Astrocyte (in vitro differentiated cells and primary cell): ENCODE data around the gene NRF1. TPM values are rescaled to one million over a fixed set of nuclear protein-coding genes. Genes with fewer than 3 reads are reported as not detected.
A peak's percentile ranks its signal among the peaks of the same experiment; 100 is the strongest.

Experiments used
- DNase-seq: peaks from one replicate; pipeline ENCODE4 v3.0.0-alpha.2; 2010; ENCODE audit warnings: low read depth
- FAIRE-seq: peaks from 2 replicates; lab custom pipeline; 2011; peaks lifted over from hg19 to GRCh38; lab: Jason Lieb, UNC
- H2AFZ ChIP-seq: 2 replicates; pipeline ENCODE4 v1.6.0; 2012; ENCODE audit warnings: low read depth, low read length, inconsistent platforms
- H3K27ac ChIP-seq: 2 replicates; pipeline ENCODE4 v1.5.1; 2011; ENCODE audit warnings: low read depth, low read length, inconsistent platforms
- H3K27me3 ChIP-seq: 2 replicates; pipeline ENCODE4 v1.6.0; 2011; ENCODE audit warnings: low read length, inconsistent platforms; ENCODE audit not compliant: insufficient read depth
- H3K36me3 ChIP-seq: 2 replicates; pipeline ENCODE4 v1.5.1; 2011; ENCODE audit warnings: low read length, inconsistent platforms; ENCODE audit not compliant: insufficient read depth
- H3K4me1 ChIP-seq: 2 replicates; pipeline ENCODE4 v1.5.1; 2011; ENCODE audit warnings: low read length, inconsistent platforms; ENCODE audit not compliant: insufficient read depth
- H3K4me2 ChIP-seq: 2 replicates; pipeline ENCODE4 v1.6.0; 2012; ENCODE audit warnings: low read length, inconsistent platforms
- H3K4me3 ChIP-seq: 2 replicates; pipeline ENCODE4 v1.5.1; 2011; ENCODE audit warnings: low read depth, mild to moderate bottlenecking, low read length, inconsistent platforms; ENCODE audit not compliant: insufficient read depth
- H3K79me2 ChIP-seq: 2 replicates; pipeline ENCODE4 v1.6.0; 2012; ENCODE audit warnings: mild to moderate bottlenecking, low read length, inconsistent platforms; ENCODE audit not compliant: insufficient read depth
- H3K9ac ChIP-seq: 2 replicates; pipeline ENCODE4 v1.6.0; 2012; ENCODE audit warnings: mild to moderate bottlenecking, low read length, inconsistent platforms
- H3K9me3 ChIP-seq: 2 replicates; pipeline ENCODE4 v1.5.1; 2012; ENCODE audit warnings: low read depth, mild to moderate bottlenecking, low read length, inconsistent platforms; ENCODE audit not compliant: insufficient read depth
- H4K20me1 ChIP-seq: 2 replicates; pipeline ENCODE4 v1.6.0; 2012; ENCODE audit warnings: low read length, inconsistent platforms; ENCODE audit not compliant: insufficient read depth
- H3K27ac Mint-ChIP-seq: one replicate; pipeline ENCODE4 v1.8.0; 2021; ENCODE audit warnings: mild to moderate bottlenecking, mixed read lengths; ENCODE audit not compliant: unreplicated experiment
- H3K27me3 Mint-ChIP-seq: one replicate; pipeline ENCODE4 v1.8.0; 2021; ENCODE audit warnings: low read depth, mixed read lengths; ENCODE audit not compliant: unreplicated experiment
- H3K36me3 Mint-ChIP-seq: one replicate; pipeline ENCODE4 v1.8.0; 2021; ENCODE audit warnings: low read depth, mixed read lengths; ENCODE audit not compliant: unreplicated experiment
- H3K4me1 Mint-ChIP-seq: one replicate; pipeline ENCODE4 v1.8.0; 2021; ENCODE audit warnings: low read depth, mixed read lengths; ENCODE audit not compliant: unreplicated experiment
- H3K4me3 Mint-ChIP-seq: one replicate; pipeline ENCODE4 v1.8.0; 2021; ENCODE audit warnings: mild to moderate bottlenecking, moderate library complexity, mixed read lengths; ENCODE audit not compliant: unreplicated experiment
- H3K9me3 Mint-ChIP-seq: one replicate; pipeline ENCODE4 v1.8.0; 2021; ENCODE audit warnings: mild to moderate bottlenecking, mixed read lengths; ENCODE audit not compliant: unreplicated experiment
- EZH2 ChIP-seq: IDR thresholded peaks from 2 replicates; pipeline ENCODE4 v1.6.1; 2012; ENCODE audit warnings: mild to moderate bottlenecking, low read length, inconsistent platforms; ENCODE audit not compliant: insufficient read depth
- total RNA-seq: library from RNA; stranded (reverse); gene quantifications from 2 replicates; pipeline ENCODE4 v1.2.1, GENCODE V29; 2021
- TF ChIP-seq, protein P1 (sequence below): IDR thresholded peaks from 2 replicates; pipeline ENCODE4 v1.5.1; 2011; ENCODE audit warnings: low read depth, mild to moderate bottlenecking, inconsistent platforms, low read length, moderate library complexity; ENCODE audit not compliant: insufficient read depth

Gene NRF1
- total RNA-seq, 1 donor from 2014 or later: 12.7 TPM

DNA sequence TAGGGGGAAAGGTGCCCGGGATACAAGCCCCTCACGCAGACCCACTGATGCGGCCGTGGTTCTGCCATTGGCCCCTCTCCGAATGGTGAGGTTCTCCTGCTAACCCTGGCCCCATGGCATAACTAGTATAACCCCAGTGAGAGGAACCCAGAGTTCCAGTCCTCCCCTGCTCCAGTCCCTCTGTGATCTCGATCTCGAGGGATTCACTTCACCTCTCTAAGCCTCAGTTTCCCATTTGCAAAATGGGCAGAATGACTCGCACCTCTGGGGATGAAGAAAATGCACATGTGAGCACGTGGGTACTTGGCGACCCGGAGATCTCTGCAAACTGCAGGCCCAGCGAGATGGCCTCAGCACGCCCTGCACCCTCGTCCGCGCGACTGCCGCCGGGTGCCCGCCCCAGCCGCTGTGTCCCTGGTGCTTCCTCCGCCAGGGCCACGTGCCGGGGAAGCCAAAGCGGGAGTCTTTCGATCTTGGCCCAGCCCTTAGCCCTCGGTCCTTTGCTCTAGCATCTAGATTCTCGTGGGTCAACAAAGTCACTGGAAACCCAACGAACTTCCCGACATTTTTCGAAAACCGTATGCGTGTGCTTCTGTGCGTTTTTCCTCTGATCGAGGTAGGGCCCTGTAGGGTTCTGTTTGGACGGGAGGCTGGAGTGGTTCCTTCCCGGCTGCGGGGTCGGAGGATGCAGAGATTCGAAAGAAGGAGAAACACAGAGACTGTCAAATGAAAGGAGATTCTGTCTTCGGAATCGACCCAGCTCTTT is 171.5 kb downstream of the NRF1 start:
- H3K4me1 ChIP-seq: peaks cover 7% of the 10 kb centered on the region
- peak; percentile 88 for TF ChIP-seq EZH2
- TF ChIP-seq, protein P1, sequence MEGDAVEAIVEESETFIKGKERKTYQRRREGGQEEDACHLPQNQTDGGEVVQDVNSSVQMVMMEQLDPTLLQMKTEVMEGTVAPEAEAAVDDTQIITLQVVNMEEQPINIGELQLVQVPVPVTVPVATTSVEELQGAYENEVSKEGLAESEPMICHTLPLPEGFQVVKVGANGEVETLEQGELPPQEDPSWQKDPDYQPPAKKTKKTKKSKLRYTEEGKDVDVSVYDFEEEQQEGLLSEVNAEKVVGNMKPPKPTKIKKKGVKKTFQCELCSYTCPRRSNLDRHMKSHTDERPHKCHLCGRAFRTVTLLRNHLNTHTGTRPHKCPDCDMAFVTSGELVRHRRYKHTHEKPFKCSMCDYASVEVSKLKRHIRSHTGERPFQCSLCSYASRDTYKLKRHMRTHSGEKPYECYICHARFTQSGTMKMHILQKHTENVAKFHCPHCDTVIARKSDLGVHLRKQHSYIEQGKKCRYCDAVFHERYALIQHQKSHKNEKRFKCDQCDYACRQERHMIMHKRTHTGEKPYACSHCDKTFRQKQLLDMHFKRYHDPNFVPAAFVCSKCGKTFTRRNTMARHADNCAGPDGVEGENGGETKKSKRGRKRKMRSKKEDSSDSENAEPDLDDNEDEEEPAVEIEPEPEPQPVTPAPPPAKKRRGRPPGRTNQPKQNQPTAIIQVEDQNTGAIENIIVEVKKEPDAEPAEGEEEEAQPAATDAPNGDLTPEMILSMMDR: no peak
- no peak for DNase-seq
- no peaks in the 10 kb centered on the region for H3K79me2 ChIP-seq
- Mint-ChIP-seq H3K36me3 (peaks cover 3% of the 10 kb centered on the region), H3K4me3 (no peak overlapping the region), H3K27me3 (peaks cover 54% of the 10 kb centered on the region), H3K4me1 (peaks cover 3% of the 10 kb centered on the region), H3K27ac (peak overlapping the region; percentile 66), H3K9me3 (peaks cover 17% of the 10 kb centered on the region)
- no peak overlapping the region for H3K27ac ChIP-seq
- no peak overlapping the region for H3K9ac ChIP-seq
- peaks cover 19% of the 10 kb centered on the region for H4K20me1 ChIP-seq
- peaks cover 2% of the 10 kb centered on the region for H3K9me3 ChIP-seq
- no peak for FAIRE-seq
- H3K27me3 ChIP-seq: peaks cover 84% of the 10 kb centered on the region
- H3K36me3 ChIP-seq: no peaks in the 10 kb centered on the region
- H3K4me2 ChIP-seq: peak overlapping the region; percentile 2
- H3K4me3 ChIP-seq: no peak overlapping the region
- no peak overlapping the region for H2AFZ ChIP-seq

DNA sequence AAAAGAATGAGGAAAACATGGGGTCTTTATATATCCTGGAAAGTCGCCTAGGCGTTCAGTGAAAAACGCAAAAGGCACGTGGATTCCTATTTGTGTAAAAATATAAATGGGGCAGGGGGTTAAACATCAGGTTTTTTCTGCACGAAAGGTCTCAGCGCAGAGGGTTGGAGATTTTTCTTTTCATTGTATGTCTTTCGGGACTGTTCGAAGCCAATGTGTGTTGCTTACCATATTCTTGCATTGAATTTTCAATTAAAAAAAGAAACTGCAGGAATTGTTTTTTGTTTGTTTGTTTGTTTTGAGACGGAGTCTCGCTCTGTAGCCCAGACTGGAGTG is 172.0 kb downstream of the NRF1 start:
- Histone ChIP-seq H3K4me3 (no peak overlapping the region), H3K9me3 (peaks cover 2% of the 10 kb centered on the region), H3K79me2 (no peaks in the 10 kb centered on the region), H3K9ac (no peak overlapping the region), H3K4me2 (peak overlapping the region; percentile 2), H3K27me3 (peaks cover 79% of the 10 kb centered on the region), H2AFZ (no peak overlapping the region), H4K20me1 (peaks cover 17% of the 10 kb centered on the region), H3K27ac (no peak overlapping the region), H3K36me3 (no peaks in the 10 kb centered on the region), H3K4me1 (peaks cover 7% of the 10 kb centered on the region)
- FAIRE-seq (no peak), DNase-seq (no peak)
- TF ChIP-seq, protein P1: no peak
- TF ChIP-seq EZH2: no peak
- Mint-ChIP-seq H3K27me3 (peaks cover 51% of the 10 kb centered on the region), H3K4me1 (peaks cover 3% of the 10 kb centered on the region), H3K9me3 (peaks cover 17% of the 10 kb centered on the region), H3K4me3 (no peak overlapping the region), H3K36me3 (peaks cover 3% of the 10 kb centered on the region), H3K27ac (peak overlapping the region; percentile 53)

DNA sequence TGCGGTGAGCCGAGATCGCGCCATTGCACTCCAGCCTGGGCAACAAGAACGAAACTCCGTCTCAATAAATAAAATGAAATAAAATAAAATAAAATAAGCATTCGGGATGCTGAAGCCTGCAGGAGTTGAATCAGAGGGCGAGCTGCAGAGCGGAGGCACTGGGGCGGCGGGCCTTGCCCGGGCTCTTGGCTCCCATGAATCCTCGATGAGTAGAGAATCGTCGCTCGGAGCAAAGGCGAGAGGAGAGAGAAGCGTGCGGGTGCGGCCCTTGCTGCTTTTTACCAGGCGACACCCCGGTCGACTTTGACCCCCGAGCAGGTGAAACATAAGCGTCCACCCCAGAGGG is 172.9 kb downstream of the NRF1 start:
- Histone ChIP-seq H3K27me3 (peaks cover 70% of the 10 kb centered on the region), H3K9ac (no peak overlapping the region), H2AFZ (no peak overlapping the region), H3K36me3 (no peaks in the 10 kb centered on the region), H3K27ac (no peak overlapping the region), H3K4me3 (no peak overlapping the region), H4K20me1 (peaks cover 17% of the 10 kb centered on the region), H3K4me1 (peaks cover 7% of the 10 kb centered on the region), H3K9me3 (peaks cover 2% of the 10 kb centered on the region), H3K79me2 (no peaks in the 10 kb centered on the region), H3K4me2 (no peak overlapping the region)
- FAIRE-seq (no peak), DNase-seq (no peak)
- Mint-ChIP-seq H3K9me3 (peaks cover 18% of the 10 kb centered on the region), H3K4me3 (no peak overlapping the region), H3K4me1 (peaks cover 3% of the 10 kb centered on the region), H3K27me3 (peaks cover 59% of the 10 kb centered on the region), H3K36me3 (peaks cover 3% of the 10 kb centered on the region), H3K27ac (no peak overlapping the region)
- TF ChIP-seq EZH2: no peak
- TF ChIP-seq, protein P1: no peak
